Adrenal gland (tissue), 5 donors: ENCODE measurements around the gene MYOM1.
A peak's percentile ranks its signal among the peaks of the same experiment; 100 is the strongest.

ENCODE experiments used
- POLR2A ChIP-seq, 2 donors: fragments of 450-650 bp; IDR thresholded peaks; one replicate each; pipeline ENCODE4 v1.6.1; 2017; ENCODE audit warnings: antibody characterized with exemption in 2 of 2, mild to moderate bottlenecking in 2 of 2, moderate library complexity in 1 of 2
- TF ChIP-seq, protein P1 (sequence below), 6 experiments: fragments of 450-650 bp in 4 of 6; fragments of 200-600 bp in 2 of 6; sonication (generic) in 1 of 6; IDR thresholded peaks; 1 replicate in 5 of 6; 2 replicates in 1 of 6; pipeline versions ENCODE4 v1.5.1 to v1.8.0; 2016 to 2021; ENCODE audit warnings: antibody characterized with exemption in 6 of 6, mild to moderate bottlenecking in 2 of 6, moderate library complexity in 1 of 6
- donor health status: DM: no; HTN: no; CAD: no.

GRCh38 chr18:3264362-3264761 lies 44.6 kb upstream of the MYOM1 start:
- TF ChIP-seq, protein P1, sequence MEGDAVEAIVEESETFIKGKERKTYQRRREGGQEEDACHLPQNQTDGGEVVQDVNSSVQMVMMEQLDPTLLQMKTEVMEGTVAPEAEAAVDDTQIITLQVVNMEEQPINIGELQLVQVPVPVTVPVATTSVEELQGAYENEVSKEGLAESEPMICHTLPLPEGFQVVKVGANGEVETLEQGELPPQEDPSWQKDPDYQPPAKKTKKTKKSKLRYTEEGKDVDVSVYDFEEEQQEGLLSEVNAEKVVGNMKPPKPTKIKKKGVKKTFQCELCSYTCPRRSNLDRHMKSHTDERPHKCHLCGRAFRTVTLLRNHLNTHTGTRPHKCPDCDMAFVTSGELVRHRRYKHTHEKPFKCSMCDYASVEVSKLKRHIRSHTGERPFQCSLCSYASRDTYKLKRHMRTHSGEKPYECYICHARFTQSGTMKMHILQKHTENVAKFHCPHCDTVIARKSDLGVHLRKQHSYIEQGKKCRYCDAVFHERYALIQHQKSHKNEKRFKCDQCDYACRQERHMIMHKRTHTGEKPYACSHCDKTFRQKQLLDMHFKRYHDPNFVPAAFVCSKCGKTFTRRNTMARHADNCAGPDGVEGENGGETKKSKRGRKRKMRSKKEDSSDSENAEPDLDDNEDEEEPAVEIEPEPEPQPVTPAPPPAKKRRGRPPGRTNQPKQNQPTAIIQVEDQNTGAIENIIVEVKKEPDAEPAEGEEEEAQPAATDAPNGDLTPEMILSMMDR (IDR thresholded peaks at IDR 0.05): no peak
- peak in 1 of 2 donors; percentile 67 for TF ChIP-seq POLR2A (IDR thresholded peaks at IDR 0.05)
